Measurements from ENCODE around the gene CPN1.

GRCh38 chr10:100072514-100072913, 9.2 kb downstream of the CPN1 start:
- TF ChIP-seq EZH2 (optimal IDR thresholded peaks at IDR 0.05; ENCODE audit: low read depth, low read length): no peak
- TF ChIP-seq, protein P1, sequence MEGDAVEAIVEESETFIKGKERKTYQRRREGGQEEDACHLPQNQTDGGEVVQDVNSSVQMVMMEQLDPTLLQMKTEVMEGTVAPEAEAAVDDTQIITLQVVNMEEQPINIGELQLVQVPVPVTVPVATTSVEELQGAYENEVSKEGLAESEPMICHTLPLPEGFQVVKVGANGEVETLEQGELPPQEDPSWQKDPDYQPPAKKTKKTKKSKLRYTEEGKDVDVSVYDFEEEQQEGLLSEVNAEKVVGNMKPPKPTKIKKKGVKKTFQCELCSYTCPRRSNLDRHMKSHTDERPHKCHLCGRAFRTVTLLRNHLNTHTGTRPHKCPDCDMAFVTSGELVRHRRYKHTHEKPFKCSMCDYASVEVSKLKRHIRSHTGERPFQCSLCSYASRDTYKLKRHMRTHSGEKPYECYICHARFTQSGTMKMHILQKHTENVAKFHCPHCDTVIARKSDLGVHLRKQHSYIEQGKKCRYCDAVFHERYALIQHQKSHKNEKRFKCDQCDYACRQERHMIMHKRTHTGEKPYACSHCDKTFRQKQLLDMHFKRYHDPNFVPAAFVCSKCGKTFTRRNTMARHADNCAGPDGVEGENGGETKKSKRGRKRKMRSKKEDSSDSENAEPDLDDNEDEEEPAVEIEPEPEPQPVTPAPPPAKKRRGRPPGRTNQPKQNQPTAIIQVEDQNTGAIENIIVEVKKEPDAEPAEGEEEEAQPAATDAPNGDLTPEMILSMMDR (IDR thresholded peaks at IDR 0.05; ENCODE audit: low read length): no peak
- TF ChIP-seq EZH2phosphoT487 (IDR thresholded peaks at IDR 0.05; ENCODE audit: low read length): no peak
